Cardiac fibroblast (primary cell): ENCODE data around the gene SNCAIP.

Source experiments
- DNase-seq, 2 donors: peaks; one replicate each; pipeline versions ENCODE4 v3.0.0 to v3.0.0-alpha.2; 2010; ENCODE audit warnings: low read depth in 2 of 2
- H3K4me3 ChIP-seq, 2 donors: replicated peaks in 1 of 2; 1 replicate in 1 of 2; 2 replicates in 1 of 2; pipeline ENCODE4 v1.5.1; 2011; ENCODE audit warnings: low read depth in 2 of 2, low read length in 2 of 2, mild to moderate bottlenecking in 2 of 2, moderate library complexity in 1 of 2
- TF ChIP-seq, protein P1 (sequence below): IDR thresholded peaks from one replicate; pipeline ENCODE4 v1.5.1; 2011; ENCODE audit warnings: low read depth, mild to moderate bottlenecking, low read length, inconsistent platforms

SNCAIP gene

DNA sequence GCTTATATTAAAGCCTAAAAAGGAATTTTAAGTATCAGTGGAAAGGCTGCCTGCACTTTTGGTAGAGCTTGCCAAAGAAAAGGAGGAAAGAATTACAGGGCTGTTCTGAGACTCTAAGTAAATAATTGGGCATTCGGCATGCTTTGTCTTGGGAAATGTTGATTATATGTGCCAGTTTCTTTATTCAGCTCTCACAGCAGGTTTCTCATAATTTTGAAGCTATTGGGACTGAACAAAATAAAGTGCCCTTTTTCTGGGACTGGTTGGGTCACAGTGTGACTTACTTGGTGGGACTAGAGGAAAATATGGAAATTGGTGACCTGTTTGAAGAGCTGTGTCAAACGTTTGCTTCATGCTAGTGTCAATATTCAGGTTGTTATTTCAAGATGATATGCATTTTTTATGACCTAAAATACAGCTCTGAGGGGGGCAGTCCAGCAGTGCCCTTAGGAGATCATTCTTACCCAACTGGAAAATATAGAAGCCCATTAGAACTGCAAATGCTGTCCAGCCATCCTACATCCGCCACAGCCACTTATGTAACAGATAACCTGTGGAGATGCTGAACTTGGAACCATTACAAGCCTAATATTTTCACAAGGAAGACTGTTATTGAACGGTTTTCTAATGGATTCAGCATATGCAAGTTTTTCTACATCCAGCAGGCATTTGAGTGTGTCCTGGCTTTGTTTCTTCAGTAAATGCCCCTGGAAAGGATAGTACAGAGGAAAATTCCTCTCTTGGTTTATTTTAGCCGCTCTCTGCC, 122.4 kb downstream of the SNCAIP start:
- DNase-seq, result no peak
- TF ChIP-seq, protein P1, sequence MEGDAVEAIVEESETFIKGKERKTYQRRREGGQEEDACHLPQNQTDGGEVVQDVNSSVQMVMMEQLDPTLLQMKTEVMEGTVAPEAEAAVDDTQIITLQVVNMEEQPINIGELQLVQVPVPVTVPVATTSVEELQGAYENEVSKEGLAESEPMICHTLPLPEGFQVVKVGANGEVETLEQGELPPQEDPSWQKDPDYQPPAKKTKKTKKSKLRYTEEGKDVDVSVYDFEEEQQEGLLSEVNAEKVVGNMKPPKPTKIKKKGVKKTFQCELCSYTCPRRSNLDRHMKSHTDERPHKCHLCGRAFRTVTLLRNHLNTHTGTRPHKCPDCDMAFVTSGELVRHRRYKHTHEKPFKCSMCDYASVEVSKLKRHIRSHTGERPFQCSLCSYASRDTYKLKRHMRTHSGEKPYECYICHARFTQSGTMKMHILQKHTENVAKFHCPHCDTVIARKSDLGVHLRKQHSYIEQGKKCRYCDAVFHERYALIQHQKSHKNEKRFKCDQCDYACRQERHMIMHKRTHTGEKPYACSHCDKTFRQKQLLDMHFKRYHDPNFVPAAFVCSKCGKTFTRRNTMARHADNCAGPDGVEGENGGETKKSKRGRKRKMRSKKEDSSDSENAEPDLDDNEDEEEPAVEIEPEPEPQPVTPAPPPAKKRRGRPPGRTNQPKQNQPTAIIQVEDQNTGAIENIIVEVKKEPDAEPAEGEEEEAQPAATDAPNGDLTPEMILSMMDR, result no peak
- H3K4me3 ChIP-seq, result no peak overlapping the region

- TF ChIP-seq, protein P1, result no peak
- DNase-seq, result no peak
These were observed 123.2 kb downstream of the SNCAIP start for GRCh38 chr5:122435234-122435633.

DNA sequence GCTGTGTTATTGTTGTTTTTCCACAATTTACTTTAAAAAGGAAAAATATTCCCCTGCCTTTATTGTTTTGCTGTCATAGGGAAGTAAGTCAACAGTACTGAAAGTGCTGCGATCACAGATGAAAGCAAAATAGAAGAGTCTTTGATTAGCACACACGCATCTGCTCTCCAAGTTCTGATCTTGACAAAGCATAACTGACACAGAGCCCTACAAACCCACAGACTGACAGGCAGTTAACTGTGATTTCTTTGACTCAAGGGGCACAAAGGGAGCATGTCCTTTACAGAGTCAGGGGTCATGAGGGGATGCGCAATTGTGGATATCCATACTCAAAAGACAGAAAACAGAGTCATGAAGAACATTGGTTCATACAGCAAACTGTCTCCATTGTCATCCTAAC, 123.7 kb downstream of the SNCAIP start:
- no peak for DNase-seq
- TF ChIP-seq, protein P1, result no peak
- H3K4me3 ChIP-seq, result no peak overlapping the region

More at GRCh38 chr5:122435234-122435633, 123.2 kb downstream of the SNCAIP start:
- H3K4me3 ChIP-seq, result no peak overlapping the region

DNA sequence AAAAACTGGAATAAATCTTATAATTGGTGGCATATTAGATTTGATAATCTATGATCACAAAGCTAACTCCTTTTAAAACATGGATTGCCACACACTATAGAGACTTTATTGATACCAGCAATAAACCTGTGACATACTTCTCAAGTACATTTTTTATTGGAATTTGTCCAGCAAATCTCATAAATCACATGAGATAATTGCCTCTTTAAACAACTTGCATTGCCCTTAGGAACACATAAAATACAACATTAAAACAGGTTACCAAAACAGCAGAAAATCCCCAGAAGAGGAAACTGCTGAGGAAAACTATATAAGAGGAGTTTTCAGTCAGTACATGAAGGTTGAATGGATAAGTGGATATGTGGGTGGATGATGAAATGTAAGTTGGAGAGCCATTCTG, 124.6 kb downstream of the SNCAIP start:
- no peak for DNase-seq
- H3K4me3 ChIP-seq, result no peak overlapping the region
- TF ChIP-seq, protein P1, result no peak

- no peak for DNase-seq
- TF ChIP-seq, protein P1, result no peak
- H3K4me3 ChIP-seq, result no peak overlapping the region
These were observed 127.6 kb downstream of the SNCAIP start for GRCh38 chr5:122439645-122440044.

GRCh38 chr5:122442938-122443337, 130.9 kb downstream of the SNCAIP start:
- no peak for DNase-seq
- TF ChIP-seq, protein P1, result no peak
- no peak overlapping the region for H3K4me3 ChIP-seq

- DNase-seq, result no peak
- H3K4me3 ChIP-seq, result no peak overlapping the region
- TF ChIP-seq, protein P1, result no peak
These were observed 132.4 kb downstream of the SNCAIP start for GRCh38 chr5:122444411-122444810.
